Stimulated activated CD8-positive, alpha-beta memory T cell treated with anti-CD3 and anti-CD28 coated beads, Interleukin-7, amount 100 ng/mL, for 4 hours (primary cell): ENCODE measurements around the gene SHROOM3.

Experiments used
- DNase-seq, 2 donors: peaks; one replicate each; pipeline ENCODE4 v3.0.0-alpha.2; 2020; ENCODE audit warnings: low read depth in 2 of 2

Gene SHROOM3

DNA sequence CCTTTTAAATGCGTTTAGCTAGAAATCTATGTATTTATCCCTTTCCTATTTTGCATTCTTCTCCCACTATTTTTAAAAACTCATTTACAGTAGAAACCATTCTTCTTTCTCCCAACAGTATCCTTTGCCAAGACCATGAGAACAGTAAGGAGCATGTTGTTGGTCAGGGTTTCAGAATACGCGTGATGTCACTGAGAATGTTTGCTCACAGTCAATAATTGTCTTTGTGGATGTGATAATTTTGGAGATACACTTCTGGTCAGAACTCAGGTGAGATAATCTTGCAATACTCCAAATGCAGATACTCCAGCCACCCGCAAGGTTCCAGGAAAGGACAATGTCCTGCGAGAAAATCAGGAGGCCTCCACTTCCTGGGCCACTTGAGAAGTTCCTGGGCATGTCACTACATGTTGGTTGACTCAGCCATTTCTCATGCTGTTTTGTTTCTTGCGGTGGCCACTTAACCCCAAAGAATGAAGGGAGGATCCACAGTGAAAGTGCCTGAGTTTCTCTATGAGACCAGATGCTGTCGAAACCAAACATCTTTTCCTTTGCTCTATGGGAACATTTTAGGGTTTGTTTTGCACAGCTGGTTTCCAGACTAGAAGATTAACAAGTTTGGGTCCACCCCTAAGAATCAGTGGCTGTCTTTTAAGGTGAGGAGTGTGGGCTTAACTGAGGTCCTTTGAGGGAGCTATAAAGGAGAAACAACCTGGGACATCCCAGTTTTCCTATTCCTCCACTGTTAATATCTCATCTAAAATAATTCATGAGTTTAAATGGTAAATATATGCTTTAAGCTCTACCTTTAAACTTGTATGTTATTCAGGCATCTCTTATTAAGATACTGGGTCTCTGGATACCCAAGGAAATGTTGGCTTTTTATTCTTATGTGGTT is 346.9 kb downstream of the SHROOM3 start:
- no peak for DNase-seq

DNA sequence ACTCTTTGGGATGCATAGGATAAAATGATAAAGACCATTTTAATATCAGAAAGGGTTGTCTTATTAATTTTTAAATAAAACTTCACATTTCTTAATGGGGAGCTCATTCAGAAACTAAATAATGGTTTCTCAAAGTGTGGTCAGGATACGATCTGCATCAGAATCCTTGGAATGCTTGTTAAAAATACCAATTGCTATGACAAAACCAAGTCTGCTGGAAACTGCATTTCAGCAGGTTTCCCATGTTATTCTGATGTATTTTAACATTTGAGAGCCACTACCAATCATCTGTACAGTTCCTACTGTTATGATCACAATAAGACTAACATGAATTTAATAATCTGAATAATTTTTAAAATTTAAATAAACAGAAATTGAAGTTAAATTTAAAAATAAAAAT is 347.8 kb downstream of the SHROOM3 start:
- DNase-seq, result no peak

DNA sequence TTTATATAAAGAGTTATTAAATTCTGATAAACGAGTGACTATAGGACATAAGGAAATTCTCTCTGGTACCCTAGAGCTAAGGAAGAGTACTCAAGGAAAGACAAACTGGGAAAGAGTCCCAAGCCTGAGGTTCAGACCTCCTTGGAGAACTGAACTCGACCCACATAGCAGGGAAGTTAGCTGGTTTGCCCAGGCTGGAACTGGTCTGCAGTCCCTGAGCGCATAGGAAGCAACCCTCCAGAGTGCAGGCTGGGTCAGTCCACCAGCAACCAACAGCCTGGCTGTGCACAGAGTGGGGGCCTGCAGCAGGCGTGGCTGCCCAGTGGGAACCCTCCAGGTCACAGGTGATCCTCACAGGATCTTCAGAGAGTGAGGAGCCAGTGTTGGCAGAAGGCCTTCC is 348.8 kb downstream of the SHROOM3 start:
- no peak for DNase-seq

DNA sequence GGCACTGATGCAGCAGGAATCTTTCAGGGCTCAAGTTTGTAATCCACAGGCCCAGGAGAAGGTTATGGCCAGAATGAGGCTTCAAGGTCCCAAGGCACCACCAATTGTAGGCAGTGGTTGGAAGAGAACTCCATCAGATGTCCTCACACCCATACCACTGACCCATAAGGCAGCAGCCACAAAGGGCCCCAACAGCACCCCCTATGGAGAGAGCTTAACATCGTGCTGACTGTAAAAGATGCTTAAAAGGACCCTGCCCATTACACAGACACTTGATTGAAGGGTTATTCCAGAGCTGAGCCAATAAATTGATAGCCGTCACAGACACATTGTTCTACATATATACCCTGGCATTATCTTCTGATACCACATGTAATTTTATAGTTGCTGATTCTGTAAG is 349.2 kb downstream of the SHROOM3 start:
- no peak for DNase-seq

DNA sequence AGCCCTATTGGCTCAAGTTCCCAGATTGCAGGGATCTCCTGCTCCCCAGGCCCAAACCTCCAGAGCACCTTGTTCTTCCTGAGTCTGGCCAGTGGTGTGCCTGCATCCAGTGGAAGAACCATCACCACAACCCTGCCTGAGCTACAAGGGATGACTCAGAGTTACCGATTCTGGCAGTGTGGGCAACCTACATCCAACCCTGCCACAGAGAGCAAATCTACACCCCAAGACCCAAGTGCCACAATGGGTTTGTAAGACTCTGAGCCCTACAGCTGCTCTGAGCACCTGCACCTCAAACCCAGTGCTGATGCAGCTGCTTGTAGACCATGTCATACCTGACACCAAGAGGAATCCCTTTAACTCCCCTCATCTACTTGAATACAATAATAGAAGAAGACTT is 352.9 kb downstream of the SHROOM3 start:
- DNase-seq, result no peak

DNA sequence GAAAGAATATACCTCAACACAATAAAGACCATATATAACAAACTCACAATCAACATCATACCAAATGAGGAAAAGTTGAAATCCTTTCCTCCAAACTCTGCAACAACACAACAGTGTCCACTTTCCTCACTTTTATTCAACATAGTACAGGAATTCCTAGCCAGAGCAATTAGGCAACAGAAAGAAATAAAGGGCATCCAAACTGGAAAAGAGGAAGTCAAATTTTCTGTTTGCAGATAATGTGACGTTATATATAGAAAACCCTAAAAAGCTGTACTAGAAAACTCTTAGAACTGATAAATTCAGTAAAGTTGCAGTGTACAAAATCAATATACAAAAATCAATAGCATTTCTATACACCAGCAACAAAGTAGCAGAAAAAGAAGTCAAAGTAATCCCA is 355.3 kb downstream of the SHROOM3 start:
- no peak for DNase-seq

DNA sequence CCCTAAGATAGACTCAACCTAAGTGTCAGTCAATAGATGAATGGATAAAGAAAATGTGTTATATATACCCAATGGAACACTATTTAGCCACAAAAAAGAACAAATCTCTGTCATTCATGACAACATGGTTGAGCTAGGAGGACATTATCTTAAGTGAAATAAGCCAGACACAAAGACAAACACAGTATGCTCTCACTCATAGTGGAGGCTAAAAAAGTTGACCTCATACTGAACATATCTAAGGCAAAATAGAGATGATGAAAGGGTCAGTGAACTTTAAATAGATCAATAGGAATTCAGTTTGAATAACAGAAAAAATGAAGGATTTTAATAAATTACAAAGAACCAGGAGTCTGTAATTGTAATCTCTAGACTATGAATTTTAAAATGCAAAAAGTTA is 356.4 kb downstream of the SHROOM3 start:
- no peak for DNase-seq

DNA sequence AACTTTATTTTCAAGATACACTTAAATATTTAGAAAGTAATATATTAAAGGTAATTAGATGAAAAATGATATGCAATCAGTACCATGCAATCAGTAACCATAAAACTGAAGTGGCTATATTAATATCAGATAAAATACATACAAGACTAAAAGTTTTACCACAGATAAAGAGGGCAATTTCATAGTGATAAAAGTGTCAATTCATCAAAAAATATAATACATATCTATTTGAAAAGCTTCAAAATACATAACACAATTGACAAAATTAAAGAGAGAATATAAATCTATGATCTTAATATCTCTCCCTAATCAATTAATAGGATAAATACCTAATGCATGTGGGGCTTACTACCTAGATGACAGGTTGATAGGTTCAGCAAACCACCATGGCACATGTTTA is 357.4 kb downstream of the SHROOM3 start:
- no peak for DNase-seq

DNA sequence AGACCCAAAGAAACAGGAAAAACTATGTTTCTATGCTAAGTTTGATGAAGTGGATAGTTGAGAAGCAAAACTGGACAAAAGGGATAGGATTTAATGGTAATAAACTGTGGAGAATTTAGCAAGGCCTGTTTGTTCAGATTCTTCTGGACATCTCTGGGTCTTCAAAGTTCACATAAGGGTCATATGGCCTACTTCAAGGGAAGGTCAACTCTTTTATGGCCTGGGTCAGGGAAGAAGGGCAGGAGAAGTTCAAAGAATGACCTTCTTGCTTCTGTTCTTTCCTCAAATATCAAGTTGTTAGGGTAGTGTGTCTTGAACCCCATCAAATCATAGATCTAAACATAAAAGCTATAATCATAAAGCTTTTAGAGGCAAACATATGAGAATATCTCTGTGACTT is 360.2 kb downstream of the SHROOM3 start:
- DNase-seq, result no peak

DNA sequence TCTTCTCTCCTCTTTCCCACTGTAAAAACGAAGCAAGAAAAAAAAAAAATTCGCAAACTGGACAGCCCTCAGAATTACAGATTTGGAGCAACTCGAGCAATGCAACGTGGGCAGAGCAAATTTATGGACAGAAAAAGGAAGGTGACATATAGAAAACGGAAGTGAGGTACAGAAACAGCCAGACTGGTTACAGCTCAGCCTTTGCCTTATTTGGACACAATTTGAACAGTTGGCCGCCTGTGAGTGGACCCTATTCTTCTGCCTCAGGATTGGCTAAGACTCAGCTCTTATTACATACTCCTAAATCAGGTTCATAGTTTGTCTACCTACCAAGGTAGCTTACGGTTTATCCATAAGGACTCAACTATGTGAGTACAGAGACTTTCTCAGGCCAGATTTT is 364.1 kb downstream of the SHROOM3 start:
- no peak for DNase-seq

DNA sequence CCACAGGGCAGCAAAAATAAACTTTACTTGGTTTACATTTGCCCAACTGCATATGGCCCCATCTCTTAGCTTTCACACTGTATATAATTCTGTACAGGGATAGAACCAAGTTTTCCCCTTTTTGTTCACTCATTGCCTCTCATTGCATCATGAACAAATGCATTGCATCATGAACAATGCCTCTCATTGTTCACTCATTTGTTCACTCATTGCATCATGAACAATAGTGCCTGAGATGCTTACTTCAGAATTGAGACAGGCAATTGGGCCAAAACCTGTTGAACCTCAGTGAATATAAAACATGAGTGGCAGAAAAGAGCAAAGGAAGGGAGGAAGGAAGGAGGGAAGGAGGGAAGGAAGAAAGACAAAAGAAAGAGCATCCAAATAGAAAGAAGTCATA is 364.7 kb downstream of the SHROOM3 start:
- no peak for DNase-seq

DNA sequence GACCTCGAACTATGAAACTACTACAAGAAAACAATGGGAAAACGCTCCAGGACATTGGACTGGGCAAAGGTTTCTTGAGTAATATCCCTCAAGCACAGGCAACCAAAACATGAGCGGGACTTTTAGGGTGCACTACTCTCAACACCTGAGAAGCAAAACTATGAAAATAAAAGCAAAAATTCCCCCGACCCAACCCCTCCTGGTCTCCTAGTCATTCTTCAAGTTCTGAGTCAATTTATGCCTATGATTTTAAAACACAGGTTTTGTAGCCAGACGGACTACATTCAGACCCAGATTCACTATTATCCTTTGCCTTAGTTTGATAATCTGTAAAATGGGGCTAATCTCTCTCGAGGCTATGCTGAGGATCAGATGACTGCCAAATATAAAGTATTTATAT is 365.9 kb downstream of the SHROOM3 start:
- no peak for DNase-seq

DNA sequence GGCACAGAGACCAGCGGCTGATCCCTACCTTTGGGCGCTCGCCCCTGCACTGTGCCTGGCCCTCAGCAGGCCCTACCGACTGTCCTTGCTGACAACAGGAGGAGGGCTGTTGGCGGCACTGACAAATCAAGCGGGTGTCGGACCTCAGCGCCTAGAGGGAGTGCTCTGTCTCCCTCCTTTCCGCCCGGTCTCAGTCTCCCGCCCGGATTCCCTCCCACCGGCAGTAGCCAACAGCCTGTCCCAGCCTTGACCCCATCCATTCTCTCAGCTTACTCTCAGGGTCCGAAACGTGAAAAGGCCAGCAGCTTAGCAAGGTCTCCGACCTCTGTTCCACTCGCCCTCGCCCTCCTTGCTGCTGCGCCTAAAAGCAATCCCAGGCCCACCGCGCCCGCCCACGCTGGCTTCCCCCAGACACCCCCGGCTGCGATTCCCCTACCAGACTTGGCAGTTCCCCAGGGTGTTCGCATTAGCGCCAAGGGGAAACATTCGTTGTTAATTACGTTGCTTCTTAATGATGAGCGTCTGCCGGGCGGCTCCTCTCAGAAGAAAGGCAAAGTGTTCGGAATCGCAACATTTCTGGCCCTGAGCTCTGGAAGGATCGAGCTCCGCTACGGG is 366.7 kb downstream of the SHROOM3 start:
- DNase-seq, result no peak

DNA sequence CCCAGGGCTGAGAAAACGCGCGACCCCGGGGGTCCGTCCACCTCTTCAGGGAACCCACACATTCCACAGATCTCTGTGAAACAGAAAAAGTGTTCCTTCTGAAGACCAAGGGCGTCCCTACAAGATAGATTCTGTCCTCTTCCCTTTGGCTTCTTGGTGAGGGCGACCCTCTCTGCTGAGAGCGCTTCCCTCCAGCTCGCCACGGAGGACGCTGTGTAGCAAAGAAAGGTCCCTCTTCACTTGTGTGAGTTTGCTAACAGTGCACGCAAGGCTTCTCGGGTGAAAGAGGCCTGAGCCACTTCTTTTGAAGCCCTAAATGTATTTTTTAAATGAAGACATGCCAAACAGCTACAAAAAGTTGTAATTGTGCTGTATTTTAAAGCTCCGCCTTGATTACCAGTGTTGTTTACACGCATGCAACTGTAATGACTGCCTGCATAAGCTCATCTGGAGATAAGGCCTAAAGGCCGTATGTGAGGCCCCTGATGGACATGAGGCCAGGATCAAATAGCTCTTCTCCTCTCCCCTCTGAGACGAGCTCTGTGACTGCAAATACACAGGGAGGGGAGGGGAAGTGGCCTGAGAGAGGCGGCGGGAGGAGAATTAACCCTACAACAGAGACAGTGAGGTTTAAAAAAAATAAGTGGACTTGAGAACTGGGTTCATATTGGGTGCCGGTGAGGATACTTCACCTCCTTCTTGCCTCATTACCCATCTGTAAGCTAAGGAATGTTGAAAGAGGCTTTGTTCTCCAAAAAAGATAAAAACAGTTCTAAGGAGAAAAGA is 367.4 kb downstream of the SHROOM3 start:
- no peak for DNase-seq

DNA sequence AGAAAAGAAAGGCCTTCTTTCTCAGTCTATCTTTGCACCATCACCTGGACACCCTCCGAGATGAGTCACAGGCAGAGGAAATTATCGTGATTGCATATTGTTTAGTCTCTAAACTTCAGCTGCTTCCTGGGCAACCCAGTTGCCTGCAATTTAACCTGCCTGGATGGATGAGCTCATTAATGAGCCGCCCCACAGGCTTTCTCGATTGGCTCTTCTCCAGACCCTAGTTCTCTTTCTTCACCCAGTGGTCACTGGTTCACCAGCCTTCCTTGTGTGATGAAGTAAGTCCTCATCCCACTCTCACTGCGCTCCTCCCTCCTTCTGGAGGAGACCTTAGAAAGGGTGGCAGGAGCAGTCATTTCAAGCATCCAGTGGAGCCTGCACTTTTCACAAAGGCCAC is 368.5 kb downstream of the SHROOM3 start:
- no peak for DNase-seq

DNA sequence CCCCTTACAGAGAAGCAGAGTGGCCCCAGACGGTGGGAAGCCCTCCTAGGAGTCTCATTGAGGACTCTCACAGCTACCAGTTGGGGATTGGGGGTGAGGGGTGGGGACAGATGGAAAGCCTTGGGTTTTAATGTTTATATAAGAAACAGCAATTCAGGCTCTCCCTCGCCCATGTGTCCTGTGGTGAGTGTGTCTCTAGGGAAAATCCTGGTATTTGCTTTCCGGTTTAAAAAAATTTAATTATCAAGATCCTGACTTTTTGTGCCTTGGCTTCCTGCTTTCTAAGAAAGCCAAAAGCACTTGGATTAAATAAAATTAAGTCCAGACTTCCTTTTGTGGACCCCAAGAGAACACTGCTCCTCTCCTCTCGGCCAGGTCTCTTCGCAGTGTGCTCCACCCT is 369.1 kb downstream of the SHROOM3 start:
- no peak for DNase-seq

DNA sequence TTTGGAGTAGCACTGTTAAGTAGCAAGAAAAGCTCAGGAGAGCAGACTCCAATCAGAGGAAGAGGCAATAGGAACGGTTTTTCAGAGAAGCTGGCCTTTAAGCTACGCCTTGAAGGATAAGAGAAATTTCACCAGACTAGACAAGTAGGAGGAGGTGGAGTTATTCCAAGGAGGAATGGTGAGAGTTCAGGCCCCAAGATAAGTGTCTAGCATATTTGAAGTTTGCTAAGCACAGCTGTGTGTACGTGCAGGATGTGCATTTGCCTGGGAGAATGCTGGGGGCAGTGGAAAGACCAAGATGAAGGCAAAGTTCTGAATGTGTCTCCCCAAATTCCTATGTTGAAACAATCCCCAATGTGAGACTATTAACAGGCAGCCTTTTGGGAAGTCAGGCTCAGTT is 371.3 kb downstream of the SHROOM3 start:
- no peak for DNase-seq

DNA sequence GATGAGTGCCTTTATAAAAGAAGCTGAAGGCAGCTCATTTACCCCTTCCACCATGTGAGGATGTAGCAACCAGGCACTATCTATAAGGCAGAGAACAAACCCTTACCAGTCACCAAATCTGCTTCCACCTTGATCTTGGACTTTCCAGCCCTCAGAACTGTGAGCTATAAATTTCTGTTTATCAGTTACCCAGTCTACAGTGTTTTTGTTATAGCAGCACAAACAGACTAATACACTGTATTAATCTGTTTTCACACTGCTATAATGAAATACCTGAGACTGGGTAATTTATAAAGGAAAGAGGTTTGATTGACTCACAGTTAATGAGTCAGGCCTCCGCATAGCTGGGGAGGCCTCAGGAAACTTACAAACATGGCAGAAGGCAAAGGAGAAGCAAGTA is 371.7 kb downstream of the SHROOM3 start:
- DNase-seq, result no peak

DNA sequence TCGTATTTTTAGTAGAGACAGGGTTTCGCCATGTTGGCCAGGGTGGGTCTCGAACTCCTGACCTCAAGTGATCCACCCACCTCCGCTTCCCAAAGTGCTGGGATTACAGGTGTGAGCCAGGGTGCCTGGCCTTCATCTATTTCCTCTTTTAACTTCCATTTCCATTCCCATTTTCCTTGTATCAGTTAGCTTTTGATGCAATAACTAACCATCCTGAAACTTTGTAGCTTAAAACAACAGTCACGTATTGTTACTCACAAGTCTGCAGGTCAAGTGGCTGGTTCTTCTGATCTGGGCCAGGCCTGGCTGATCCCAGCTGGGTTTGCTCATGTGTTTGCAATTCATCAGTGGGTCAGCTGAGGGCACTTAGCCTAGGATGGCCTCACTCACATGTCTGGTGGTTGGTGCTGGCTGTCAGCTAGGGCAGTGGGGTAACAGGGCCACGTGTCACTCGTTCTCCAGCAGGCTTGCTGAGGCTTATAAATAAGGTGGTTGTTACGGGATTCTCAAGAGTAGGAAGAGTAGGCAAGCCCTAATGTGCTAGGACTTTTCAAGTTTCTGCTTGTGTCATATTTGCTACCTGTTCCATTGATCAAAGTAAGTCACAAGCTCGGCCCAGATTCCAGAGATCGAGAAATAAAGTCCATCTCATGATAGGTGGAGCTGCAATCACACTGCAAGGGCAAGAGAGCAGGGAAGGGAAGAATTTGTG is 374.7 kb downstream of the SHROOM3 start:
- no peak for DNase-seq

DNA sequence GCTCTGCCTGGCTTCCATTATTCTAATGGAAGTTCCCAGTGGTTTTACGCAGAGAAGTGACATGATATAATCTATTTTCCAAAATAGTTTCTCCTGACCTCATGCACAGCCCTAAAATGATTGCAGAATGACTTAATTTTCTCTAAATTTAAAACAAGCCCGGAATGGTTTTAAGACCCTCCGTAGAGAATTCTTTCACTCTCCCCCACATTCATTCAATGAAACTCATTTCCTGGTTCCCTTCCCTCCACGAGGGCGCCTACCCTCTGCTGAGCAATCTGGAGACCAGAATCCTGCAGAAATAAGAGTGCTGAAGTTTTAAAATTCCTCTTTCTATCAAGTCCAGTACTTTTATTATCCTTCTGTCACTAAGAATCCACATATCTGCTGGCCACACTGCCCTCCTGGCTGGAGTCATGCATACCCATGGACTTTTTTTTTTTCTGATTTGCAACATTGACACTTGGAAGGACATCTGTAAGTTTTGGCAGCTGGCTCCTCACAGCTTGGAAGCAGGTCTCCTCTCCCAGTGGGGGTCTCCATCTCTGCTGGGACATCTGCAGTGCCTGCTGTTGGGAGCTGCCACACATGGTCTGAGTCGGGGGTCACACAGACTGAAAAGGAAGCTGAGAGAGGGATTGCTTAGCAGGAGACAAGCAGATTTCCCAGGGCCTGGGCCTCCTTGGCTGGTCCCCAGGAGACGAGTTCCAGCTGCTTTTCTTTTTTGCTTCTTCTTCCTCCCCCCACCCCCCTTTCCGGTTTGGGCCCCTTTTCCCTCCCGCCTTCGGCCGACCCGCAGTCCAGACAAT is 376.8 kb downstream of the SHROOM3 start:
- DNase-seq, result no peak

DNA sequence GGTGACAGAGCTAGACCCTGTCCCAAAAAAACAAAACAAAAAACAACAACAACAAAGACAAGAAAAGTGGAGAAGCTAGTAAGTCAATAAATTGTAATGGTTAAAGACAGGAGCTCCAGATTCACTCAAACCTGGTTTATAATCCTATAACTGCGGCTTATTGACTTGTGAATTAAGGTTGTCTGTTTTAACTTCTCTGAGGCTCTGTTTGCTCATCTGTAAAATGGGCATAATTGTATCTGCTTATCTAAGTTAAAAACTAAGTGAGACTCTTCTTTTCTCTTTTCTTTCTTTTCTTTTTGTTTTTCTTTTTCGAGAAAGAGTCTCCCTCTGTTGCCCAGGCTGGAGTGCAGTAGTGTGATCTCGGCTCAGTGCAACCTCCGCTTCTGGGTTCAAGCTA is 378.0 kb downstream of the SHROOM3 start:
- no peak for DNase-seq
